HEK293 (cell line): ENCODE data around the gene KIAA0232.

ENCODE experiments used
- CTCF ChIA-PET: fragments of 350-600 bp; formaldehyde crosslinking; extraction: SDS; loops from one replicate; lab custom pipeline; 2021; ENCODE audit warnings: antibody characterized with exemption; lab: Yijun Ruan, JAX
- POLR2A ChIA-PET: fragments of 300-600 bp; formaldehyde crosslinking; extraction: SDS; loops from one replicate; lab custom pipeline; 2020; ENCODE audit warnings: antibody characterized with exemption, inconsistent platforms; lab: Yijun Ruan, JAX
- H3K27ac ChIP-seq: fragments of 200-500 bp; sonication (Bioruptor generic); 2 replicates; pipeline ENCODE4 v1.5.1; 2014; ENCODE audit warnings: low read depth, low read length, control low read depth, inconsistent platforms; ENCODE audit errors: extremely low read depth
- H3K36me3 ChIP-seq, 2 experiments: fragments of 200-500 bp in 1 of 2; sonication (Bioruptor generic) in 1 of 2; 1 replicate in 1 of 2; 2 replicates in 1 of 2; pipeline ENCODE4 v1.5.1; 2014 to 2017; ENCODE audit warnings: inconsistent platforms in 2 of 2, low read length in 2 of 2; ENCODE audit not compliant: control insufficient read depth in 2 of 2, insufficient read depth in 1 of 2
- H3K4me1 ChIP-seq: fragments of 200-500 bp; sonication (Bioruptor generic); 2 replicates; pipeline ENCODE4 v1.5.1; 2014; ENCODE audit warnings: mild to moderate bottlenecking, low read length, inconsistent platforms; ENCODE audit not compliant: control insufficient read depth, insufficient read depth
- H3K4me3 ChIP-seq: 2 replicates; pipeline ENCODE4 v1.5.1; 2011; ENCODE audit warnings: low read depth, mild to moderate bottlenecking, control low read depth, low read length, moderate library complexity
- H3K9me3 ChIP-seq: fragments of 200-500 bp; sonication (Bioruptor generic); 2 replicates; pipeline ENCODE4 v1.5.1; 2014; ENCODE audit warnings: low read depth, low read length, inconsistent platforms; ENCODE audit not compliant: control insufficient read depth, insufficient read depth
- GLIS1 ChIP-seq: fragments of 450-650 bp; formaldehyde crosslinking; IDR thresholded peaks from 2 replicates; pipeline ENCODE4 v1.5.1; 2016; ENCODE audit warnings: missing biosample characterization, missing genetic modification characterization
- GLIS2 ChIP-seq: fragments of 450-650 bp; formaldehyde crosslinking; IDR thresholded peaks from 2 replicates; pipeline ENCODE4 v1.5.1; 2016; ENCODE audit warnings: missing biosample characterization, missing genetic modification characterization
- HOXC10 ChIP-seq: sonication (generic); formaldehyde crosslinking; IDR thresholded peaks from 2 replicates; pipeline ENCODE4 v1.8.1; 2023; ENCODE audit warnings: mild to moderate bottlenecking, missing genetic modification reagents
- KLF10 ChIP-seq: fragments of 450-650 bp; IDR thresholded peaks from 2 replicates; pipeline ENCODE4 v1.5.1; 2018; ENCODE audit warnings: missing biosample characterization, mild to moderate bottlenecking, missing genetic modification characterization
- OSR2 ChIP-seq: fragments of 450-650 bp; formaldehyde crosslinking; IDR thresholded peaks from 2 replicates; pipeline ENCODE4 v1.5.1; 2016; ENCODE audit warnings: missing biosample characterization, missing genetic modification characterization
- SP7 ChIP-seq: fragments of 450-650 bp; formaldehyde crosslinking; IDR thresholded peaks from 2 replicates; pipeline ENCODE4 v1.5.1; 2016; ENCODE audit warnings: missing biosample characterization, missing genetic modification characterization
- TRIM28 ChIP-seq: IDR thresholded peaks from 2 replicates; pipeline ENCODE4 v1.6.1; 2011; ENCODE audit warnings: low read length, control low read depth, borderline replicate concordance
- WT1 ChIP-seq: fragments of 450-650 bp; formaldehyde crosslinking; IDR thresholded peaks from 2 replicates; pipeline ENCODE4 v1.5.1; 2016; ENCODE audit warnings: missing biosample characterization, missing genetic modification characterization
- ZBTB1 ChIP-seq: fragments of 450-650 bp; formaldehyde crosslinking; IDR thresholded peaks from 2 replicates; pipeline ENCODE4 v1.5.1; 2016; ENCODE audit warnings: missing biosample characterization, missing genetic modification characterization
- ZBTB20 ChIP-seq: fragments of 450-650 bp; formaldehyde crosslinking; IDR thresholded peaks from 2 replicates; pipeline ENCODE4 v1.5.1; 2016; ENCODE audit warnings: missing biosample characterization, missing genetic modification characterization
- ZBTB49 ChIP-seq: fragments of 450-650 bp; formaldehyde crosslinking; IDR thresholded peaks from 2 replicates; pipeline ENCODE4 v1.5.1; 2016; ENCODE audit warnings: missing biosample characterization, missing genetic modification characterization, low read depth
- ZFP41 ChIP-seq: fragments of 450-650 bp; formaldehyde crosslinking; IDR thresholded peaks from 2 replicates; pipeline ENCODE4 v1.5.1; 2016; ENCODE audit warnings: missing biosample characterization, missing genetic modification characterization, borderline replicate concordance
- ZIC2 ChIP-seq: fragments of 450-650 bp; formaldehyde crosslinking; IDR thresholded peaks from 2 replicates; pipeline ENCODE4 v1.5.1; 2016; ENCODE audit warnings: missing biosample characterization, missing genetic modification characterization
- ZNF112 ChIP-seq: fragments of 450-650 bp; formaldehyde crosslinking; IDR thresholded peaks from 2 replicates; pipeline ENCODE4 v1.5.0; 2017; ENCODE audit warnings: missing biosample characterization, missing genetic modification characterization
- ZNF133 ChIP-seq: fragments of 450-650 bp; formaldehyde crosslinking; IDR thresholded peaks from 2 replicates; pipeline ENCODE4 v1.5.1; 2016; ENCODE audit warnings: missing biosample characterization, missing genetic modification characterization
- ZNF138 ChIP-seq: fragments of 450-650 bp; formaldehyde crosslinking; IDR thresholded peaks from 2 replicates; pipeline ENCODE4 v1.5.1; 2016; ENCODE audit warnings: missing biosample characterization, missing genetic modification characterization, borderline replicate concordance
- ZNF16 ChIP-seq: fragments of 450-650 bp; formaldehyde crosslinking; IDR thresholded peaks from 2 replicates; pipeline ENCODE4 v1.5.1; 2016; ENCODE audit warnings: low read depth, missing biosample characterization, missing genetic modification characterization
- ZNF169 ChIP-seq: fragments of 450-650 bp; formaldehyde crosslinking; IDR thresholded peaks from 2 replicates; pipeline ENCODE4 v1.5.1; 2016; ENCODE audit warnings: missing biosample characterization, missing genetic modification characterization
- ZNF211 ChIP-seq: fragments of 450-650 bp; formaldehyde crosslinking; IDR thresholded peaks from 2 replicates; pipeline ENCODE4 v1.5.1; 2016; ENCODE audit warnings: low read depth, missing biosample characterization, missing genetic modification characterization
- ZNF341 ChIP-seq: fragments of 450-650 bp; formaldehyde crosslinking; IDR thresholded peaks from 2 replicates; pipeline ENCODE4; 2016; ENCODE audit warnings: low read depth, missing biosample characterization, missing genetic modification characterization
- ZNF473 ChIP-seq: fragments of 450-650 bp; formaldehyde crosslinking; IDR thresholded peaks from 2 replicates; pipeline ENCODE4 v1.5.1; 2017; ENCODE audit warnings: missing biosample characterization, missing genetic modification characterization
- ZNF48 ChIP-seq: fragments of 450-650 bp; formaldehyde crosslinking; IDR thresholded peaks from 2 replicates; pipeline ENCODE4 v1.5.1; 2016; ENCODE audit warnings: missing biosample characterization, missing genetic modification characterization
- ZNF529 ChIP-seq: fragments of 450-650 bp; formaldehyde crosslinking; IDR thresholded peaks from 2 replicates; pipeline ENCODE4 v1.5.1; 2017; ENCODE audit warnings: missing genetic modification characterization, missing biosample characterization; ENCODE audit not compliant: insufficient replicate concordance
- ZNF555 ChIP-seq: fragments of 450-650 bp; formaldehyde crosslinking; conservative IDR thresholded peaks from 2 replicates; pipeline ENCODE4 v1.5.1; 2017; ENCODE audit warnings: missing biosample characterization, mild to moderate bottlenecking, missing genetic modification characterization, inconsistent platforms
- ZNF561 ChIP-seq: fragments of 450-650 bp; IDR thresholded peaks from 2 replicates; pipeline ENCODE4 v1.5.1; 2018; ENCODE audit warnings: missing biosample characterization, missing genetic modification characterization, borderline replicate concordance
- ZNF600 ChIP-seq: fragments of 450-650 bp; formaldehyde crosslinking; IDR thresholded peaks from 2 replicates; pipeline ENCODE4 v1.5.1; 2016; ENCODE audit warnings: missing biosample characterization, missing genetic modification characterization
- ZNF747 ChIP-seq: fragments of 450-650 bp; formaldehyde crosslinking; IDR thresholded peaks from 2 replicates; pipeline ENCODE4 v1.5.1; 2016; ENCODE audit warnings: missing biosample characterization, missing genetic modification characterization
- ZNF776 ChIP-seq: fragments of 450-650 bp; formaldehyde crosslinking; IDR thresholded peaks from 2 replicates; pipeline ENCODE4 v1.5.0; 2017; ENCODE audit warnings: missing biosample characterization, missing genetic modification characterization, borderline replicate concordance
- ZNF785 ChIP-seq: fragments of 450-650 bp; formaldehyde crosslinking; IDR thresholded peaks from 2 replicates; pipeline ENCODE4 v1.5.1; 2016; ENCODE audit warnings: missing biosample characterization, missing genetic modification characterization
- TF ChIP-seq, protein P1 (sequence below): fragments of 450-650 bp; formaldehyde crosslinking; IDR thresholded peaks from 2 replicates; pipeline ENCODE4 v1.5.1; 2017; ENCODE audit warnings: missing biosample characterization, mild to moderate bottlenecking, missing genetic modification characterization, moderate library complexity

Gene KIAA0232

DNA sequence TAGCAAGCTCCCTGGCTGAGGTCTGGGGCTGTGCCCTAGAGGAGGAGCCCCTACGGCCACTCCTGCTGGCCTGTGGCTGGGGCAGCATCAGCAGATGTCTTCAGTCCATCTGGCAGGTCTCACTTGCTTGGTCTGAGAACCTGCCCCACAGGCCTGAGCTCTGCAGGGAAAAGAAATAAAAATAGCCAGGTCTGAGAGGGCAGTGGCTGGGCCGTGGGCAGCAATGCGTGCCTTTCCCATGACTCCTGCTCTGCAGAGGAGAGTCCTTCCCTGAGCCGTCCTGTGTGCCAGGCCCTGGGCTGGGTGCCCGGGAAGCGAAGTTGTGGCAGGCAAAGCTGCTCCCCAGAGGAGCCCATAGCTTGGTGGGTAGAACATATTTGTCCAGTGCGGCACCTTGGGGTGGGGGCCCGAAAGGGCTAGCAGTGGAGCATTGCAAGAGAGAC lies 11.3 kb upstream of the KIAA0232 start:
- Histone ChIP-seq H3K36me3 (no peaks in the 10 kb centered on the region), H3K4me1 (no peaks in the 10 kb centered on the region), H3K27ac (no peak overlapping the region), H3K4me3 (no peak overlapping the region), H3K9me3 (no peaks in the 10 kb centered on the region)
- CTCF ChIA-PET, result interaction anchor here (0.6 kb wide), 1 partner anchor 11 kb away, joined by 3 read pairs; no protein-coding TSS in a partner anchor
- POLR2A ChIA-PET, result no interaction called here
- TF ChIP-seq ZNF138 (tag by site-specific recombination) (no peak), ZNF555 (no peak), GLIS2 (tag by site-specific recombination) (no peak), ZBTB49 (tag by site-specific recombination) (no peak), ZFP41 (tag by site-specific recombination) (no peak), ZNF529 (tag by site-specific recombination) (no peak), TRIM28 (no peak), ZNF341 (no peak), ZBTB1 (no peak), ZNF785 (tag by site-specific recombination) (no peak), ZNF561 (no peak), ZNF112 (tag by site-specific recombination) (no peak), ZNF48 (no peak)

DNA sequence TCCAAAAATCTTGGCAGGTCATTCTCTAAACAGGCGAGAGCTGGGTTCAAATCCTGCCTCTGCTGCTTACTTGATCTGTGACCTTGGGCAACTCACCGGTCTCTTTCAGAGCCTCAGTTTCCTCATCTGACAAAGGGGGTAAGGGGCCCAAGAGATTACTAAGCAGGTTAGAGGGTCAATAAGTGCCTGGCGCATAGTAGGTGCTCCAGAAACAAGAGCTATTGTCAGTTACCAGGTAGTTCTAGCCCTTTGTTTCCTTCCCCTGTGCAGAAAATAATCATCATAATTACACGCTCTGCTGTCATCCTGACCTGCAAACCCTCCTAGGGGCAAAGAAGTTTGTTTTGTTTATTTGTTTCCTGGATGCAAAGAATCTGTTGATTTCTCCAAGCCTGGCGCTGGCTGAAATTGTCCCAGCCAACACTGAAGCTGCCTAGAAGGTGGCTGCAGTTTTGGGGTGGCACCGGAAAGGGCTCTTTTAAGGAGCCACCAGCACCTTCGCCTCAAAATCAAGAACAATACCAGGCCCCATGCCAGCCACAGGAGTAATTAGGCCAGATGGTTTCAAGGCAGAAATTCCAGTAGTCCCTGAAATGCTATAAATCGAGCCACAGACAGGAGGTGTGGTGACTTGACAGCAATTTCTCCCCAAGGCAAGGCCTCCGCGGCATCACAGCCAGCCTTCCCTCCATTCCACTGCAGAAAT lies 10.2 kb upstream of the KIAA0232 start:
- Histone ChIP-seq H3K4me3 (no peak overlapping the region), H3K9me3 (no peaks in the 10 kb centered on the region), H3K27ac (no peak overlapping the region), H3K4me1 (no peaks in the 10 kb centered on the region), H3K36me3 (no peaks in the 10 kb centered on the region)
- TF ChIP-seq KLF10 (tag by site-specific recombination) (0 out of 2 replicates have a peak, but pooled peaks have one; percentile 41), OSR2 (tag by site-specific recombination) (peak; percentile 77), HOXC10 (no peak), SP7 (peak; percentile 51), ZNF473 (tag by site-specific recombination) (no peak), ZNF133 (no peak)
- ChIA-PET CTCF (interaction anchor here (0.5 kb wide), 1 partner anchor 268 kb away, joined by 3 read pairs; no protein-coding TSS in a partner anchor), POLR2A (no interaction called here)

DNA sequence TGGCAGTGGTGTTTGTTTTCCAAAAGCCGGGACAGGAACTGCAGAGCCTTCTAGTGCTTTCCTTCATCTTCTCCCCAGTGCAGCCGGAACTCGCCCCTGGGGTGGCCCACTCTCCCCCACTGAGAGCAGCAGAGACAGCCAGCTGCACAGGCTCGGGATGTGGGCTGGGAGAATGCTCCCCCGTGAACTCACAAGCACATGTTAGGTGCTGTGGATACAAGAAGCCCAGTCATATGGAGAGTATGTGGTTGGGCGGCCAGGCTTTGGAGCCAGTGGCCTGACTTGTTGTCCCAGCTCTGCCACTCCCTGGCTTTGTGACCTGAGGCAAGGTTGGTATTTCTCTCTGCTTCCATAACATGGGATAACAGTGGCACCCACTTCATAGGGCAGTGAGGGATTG lies 9.4 kb upstream of the KIAA0232 start:
- Histone ChIP-seq H3K27ac (no peak overlapping the region), H3K4me3 (no peak overlapping the region), H3K36me3 (no peaks in the 10 kb centered on the region), H3K4me1 (no peaks in the 10 kb centered on the region), H3K9me3 (no peaks in the 10 kb centered on the region)
- CTCF ChIA-PET, result no interaction called here
- TF ChIP-seq ZNF169 (no peak), ZNF211 (tag by site-specific recombination) (no peak), ZIC2 (tag by site-specific recombination) (peak; percentile 71), GLIS1 (tag by site-specific recombination) (peak; percentile 84), ZBTB20 (tag by site-specific recombination) (no peak), WT1 (tag by site-specific recombination) (no peak), ZNF600 (tag by site-specific recombination) (no peak), ZNF16 (tag by site-specific recombination) (no peak), ZNF747 (no peak), ZNF776 (tag by site-specific recombination) (no peak)
- TF ChIP-seq, protein P1, sequence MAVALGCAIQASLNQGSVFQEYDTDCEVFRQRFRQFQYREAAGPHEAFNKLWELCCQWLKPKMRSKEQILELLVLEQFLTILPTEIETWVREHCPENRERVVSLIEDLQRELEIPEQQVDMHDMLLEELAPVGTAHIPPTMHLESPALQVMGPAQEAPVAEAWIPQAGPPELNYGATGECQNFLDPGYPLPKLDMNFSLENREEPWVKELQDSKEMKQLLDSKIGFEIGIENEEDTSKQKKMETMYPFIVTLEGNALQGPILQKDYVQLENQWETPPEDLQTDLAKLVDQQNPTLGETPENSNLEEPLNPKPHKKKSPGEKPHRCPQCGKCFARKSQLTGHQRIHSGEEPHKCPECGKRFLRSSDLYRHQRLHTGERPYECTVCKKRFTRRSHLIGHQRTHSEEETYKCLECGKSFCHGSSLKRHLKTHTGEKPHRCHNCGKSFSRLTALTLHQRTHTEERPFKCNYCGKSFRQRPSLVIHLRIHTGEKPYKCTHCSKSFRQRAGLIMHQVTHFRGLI, result peak; percentile 92
- POLR2A ChIA-PET, result no interaction called here
